Activated T-cell treated with anti-CD3 and anti-CD28 coated beads, Interleukin-2, amount 50 U/mL, for 48 hours (primary cell): ENCODE results near the gene SPON2.
"Not testable (repeated sequence)": the region's sequence is repeated elsewhere in the genome, so short reads cannot be mapped to it uniquely, and the experiment has no call there.

Experiments
- DNase-seq, 2 experiments: peaks; one replicate each; pipeline ENCODE4 v3.0.0-alpha.2; 2020

The SPON2 gene

GRCh38 chr4:1139860-1140259, 32.5 kb downstream of the SPON2 start:
- DNase-seq: no peak

DNA sequence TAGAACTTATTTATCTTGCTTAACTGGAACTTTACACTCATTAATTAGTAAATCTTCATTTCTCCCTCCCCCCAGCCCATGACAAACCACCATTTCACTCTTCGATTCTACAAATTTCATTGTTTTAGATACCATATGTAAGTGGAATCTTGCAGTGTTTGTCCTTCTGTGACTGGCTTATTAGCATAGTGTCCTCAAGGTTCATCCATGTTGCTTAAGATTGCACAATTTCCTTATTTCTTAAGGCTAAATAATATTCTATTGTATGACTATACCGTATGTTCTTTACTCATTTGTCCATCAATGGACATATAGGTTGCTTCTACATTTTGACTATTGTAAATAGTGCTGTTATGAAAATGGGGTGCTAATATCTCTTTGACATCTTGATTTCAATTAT, 34.5 kb downstream of the SPON2 start:
- no peak for DNase-seq

DNA sequence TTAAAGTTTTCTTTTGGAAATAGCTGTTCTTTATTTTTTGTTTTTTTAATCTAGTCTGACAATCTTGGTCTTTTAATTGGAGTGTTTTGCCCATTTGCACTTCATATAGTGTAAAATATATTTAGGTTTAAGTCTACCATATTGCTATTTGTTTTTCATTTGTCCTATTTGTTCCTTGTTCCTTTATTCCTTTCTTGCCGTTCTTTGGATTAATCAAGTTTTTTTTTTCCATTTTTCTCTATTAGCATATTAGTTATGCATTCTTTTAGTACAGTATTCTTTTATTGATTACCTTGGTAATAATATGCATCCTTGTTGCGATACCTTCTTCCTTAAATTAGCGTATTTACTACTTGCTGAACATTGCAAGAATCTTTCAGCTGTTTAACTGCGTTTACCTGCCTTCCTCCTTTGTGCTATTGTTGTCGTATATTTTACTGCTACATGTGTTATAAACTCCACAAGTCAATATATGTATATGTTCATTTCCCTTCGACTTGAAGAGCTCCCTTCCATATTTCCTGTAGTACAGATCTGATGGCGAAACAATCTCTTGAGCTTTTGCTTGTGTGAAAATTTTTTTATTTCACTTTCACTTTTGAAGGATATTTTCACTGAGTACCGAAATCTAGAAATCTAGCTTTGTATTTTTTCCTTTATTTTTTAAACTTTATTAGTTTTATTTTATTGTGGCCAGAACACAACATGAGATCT, 35.2 kb downstream of the SPON2 start:
- no peak for DNase-seq

DNA sequence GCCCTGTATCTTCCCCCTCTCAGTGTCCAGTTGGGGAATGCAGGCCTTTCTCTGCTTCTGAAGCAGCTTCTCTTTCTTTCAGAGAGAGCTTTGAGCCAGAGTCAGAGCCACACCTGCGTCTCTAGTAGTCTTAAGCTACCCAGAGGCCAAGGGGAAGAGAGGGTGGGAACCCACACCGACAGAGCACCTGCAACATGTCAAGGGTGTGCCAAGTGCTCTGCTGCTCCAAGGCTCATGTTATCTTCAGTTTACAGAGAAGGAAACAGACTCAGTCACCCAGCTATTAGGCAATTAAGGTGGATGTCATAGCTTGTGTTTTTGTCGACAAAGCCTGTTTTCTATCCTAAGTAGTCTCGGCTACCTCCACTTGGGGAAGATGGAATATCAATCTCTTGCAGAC, 36.3 kb downstream of the SPON2 start:
- DNase-seq: no peak

GRCh38 chr4:1133033-1133432, 39.4 kb downstream of the SPON2 start:
- DNase-seq: no peak

DNA sequence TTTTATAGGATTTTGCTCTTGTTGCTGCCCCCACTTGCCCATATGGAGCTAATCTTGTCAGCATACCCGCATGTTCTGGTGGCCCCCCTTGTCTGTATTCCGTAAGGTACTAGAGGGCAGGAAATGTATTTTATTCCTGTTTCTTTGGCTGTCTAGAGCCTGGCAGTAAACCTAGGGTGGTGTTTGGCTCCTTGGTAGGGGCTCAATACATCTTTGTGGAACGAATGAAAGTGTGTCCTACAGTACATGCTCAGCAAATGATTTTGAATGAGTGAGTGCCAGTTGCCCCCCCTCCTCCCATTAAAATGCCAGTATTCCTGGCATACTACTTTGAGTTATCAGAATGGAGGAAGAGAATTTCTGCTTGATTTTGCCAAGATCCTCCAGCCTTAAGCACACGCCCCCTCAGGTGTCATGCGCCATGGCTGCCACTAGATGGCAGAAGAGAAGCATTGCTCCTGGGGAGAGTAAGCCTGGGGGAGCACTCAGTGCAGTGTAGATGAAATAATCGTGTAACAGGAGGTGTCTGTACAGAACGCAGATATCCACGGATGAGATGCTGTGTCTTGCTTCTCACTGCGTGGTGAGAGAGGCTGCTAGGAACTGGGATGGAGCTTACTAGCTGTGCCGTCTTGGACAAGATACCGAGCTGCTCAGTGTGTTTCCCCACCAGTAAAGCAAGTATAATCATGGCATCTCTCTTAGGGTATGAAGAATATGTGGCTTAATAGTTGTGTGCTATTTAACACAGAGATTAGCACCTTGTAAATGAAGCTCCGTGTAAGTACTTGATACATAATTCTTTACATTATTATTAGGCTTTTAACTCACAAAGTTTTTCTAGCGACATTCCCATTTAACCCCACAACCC, 41.8 kb downstream of the SPON2 start:
- DNase-seq: peak; percentile 84 to 86

- DNase-seq: no peak
Observed at GRCh38 chr4:1126506-1126905, 45.9 kb downstream of the SPON2 start.

GRCh38 chr4:1125466-1125865, 46.9 kb downstream of the SPON2 start:
- DNase-seq: not testable (repeated sequence)

- no peak for DNase-seq
Observed at GRCh38 chr4:1124818-1125217, 47.6 kb downstream of the SPON2 start.

DNA sequence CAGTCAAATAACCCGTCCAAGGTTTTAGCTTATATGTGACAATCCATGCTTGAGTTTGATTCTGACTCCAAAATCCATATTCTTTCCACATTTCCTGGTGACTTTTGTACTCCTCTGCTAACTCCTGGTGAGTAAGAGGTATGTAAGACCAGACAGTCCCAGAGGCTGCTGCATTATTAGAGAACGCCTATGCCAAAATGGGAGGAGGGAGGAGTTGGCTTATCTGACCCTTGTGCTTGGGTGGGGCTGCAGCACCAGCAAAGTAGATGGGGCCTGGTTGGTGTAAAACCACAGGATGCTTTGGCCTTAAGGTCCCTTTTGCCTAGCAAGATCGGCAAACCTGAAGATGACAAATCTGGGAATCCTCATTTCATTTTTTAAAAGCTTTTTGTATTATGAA, 49.9 kb downstream of the SPON2 start:
- no peak for DNase-seq
